GM12878 (cell line): Measurements from ENCODE around the gene KIF14. TPM values are rescaled to one million over a fixed set of nuclear protein-coding genes. Genes with fewer than 3 reads are reported as not detected.

Experiments used
- ATF2 ChIP-seq: IDR thresholded peaks from 2 replicates; pipeline ENCODE4 v1.6.1; 2012; ENCODE audit warnings: low read length, inconsistent platforms
- CUX1 ChIP-seq: IDR thresholded peaks from 2 replicates; pipeline ENCODE4 v1.6.1; 2012; ENCODE audit warnings: improper control_type of control experiment, low read depth, low read length; ENCODE audit not compliant: insufficient replicate concordance
- EED ChIP-seq: sonication (generic); IDR thresholded peaks from 2 replicates; pipeline ENCODE4 v1.6.1; 2016; ENCODE audit warnings: antibody characterized with exemption, low read depth
- FOXM1 ChIP-seq: IDR thresholded peaks from 2 replicates; pipeline ENCODE4 v1.6.1; 2012; ENCODE audit warnings: low read depth, mild to moderate bottlenecking, inconsistent platforms, low read length, moderate library complexity
- HDAC6 ChIP-seq: fragments of 200-600 bp; sonication (generic); IDR thresholded peaks from one replicate; pipeline ENCODE4 v1.8.0; 2017; ENCODE audit warnings: antibody characterized with exemption; ENCODE audit not compliant: unreplicated experiment
- IRF5 ChIP-seq: fragments of 450-650 bp; IDR thresholded peaks from 2 replicates; pipeline ENCODE4 v1.6.1; 2017; ENCODE audit warnings: borderline replicate concordance
- KLF5 ChIP-seq: fragments of 450-650 bp; IDR thresholded peaks from 2 replicates; pipeline ENCODE4 v1.6.1; 2014; ENCODE audit warnings: mild to moderate bottlenecking; ENCODE audit not compliant: partially characterized antibody
- MEF2A ChIP-seq: IDR thresholded peaks from 2 replicates; pipeline ENCODE4 v1.6.1; 2011; ENCODE audit warnings: low read depth, mild to moderate bottlenecking, low read length, moderate library complexity; ENCODE audit not compliant: insufficient read depth
- MYC ChIP-seq: IDR thresholded peaks from 2 replicates; pipeline ENCODE4 v1.6.1; 2011; ENCODE audit warnings: mild to moderate bottlenecking, low read length, moderate library complexity, inconsistent platforms; ENCODE audit not compliant: insufficient read depth, insufficient replicate concordance, insufficient read length, severe bottlenecking
- NKRF ChIP-seq: fragments of 450-650 bp; conservative IDR thresholded peaks from 2 replicates; pipeline ENCODE4 v1.6.1; 2017; ENCODE audit warnings: mild to moderate bottlenecking, moderate library complexity
- NR2C1 ChIP-seq: fragments of 450-650 bp; IDR thresholded peaks from 2 replicates; pipeline ENCODE4 v1.6.1; 2017; ENCODE audit warnings: antibody characterized with exemption, mild to moderate bottlenecking, moderate library complexity
- NR2C2 ChIP-seq: IDR thresholded peaks from 2 replicates; pipeline ENCODE4 v1.6.1; 2011; ENCODE audit warnings: borderline replicate concordance, low read depth; ENCODE audit not compliant: control insufficient read depth, insufficient read length
- POU2F2 ChIP-seq: IDR thresholded peaks from 3 replicates; pipeline ENCODE4 v1.6.1; 2011; ENCODE audit warnings: low read depth, mild to moderate bottlenecking, low read length, borderline replicate concordance
- SPI1 ChIP-seq: IDR thresholded peaks from 2 replicates; pipeline ENCODE4 v1.6.1; 2011; ENCODE audit warnings: low read depth, mild to moderate bottlenecking, low read length, moderate library complexity, borderline replicate concordance; ENCODE audit not compliant: insufficient read depth
- ZBTB40 ChIP-seq: fragments of 450-650 bp; IDR thresholded peaks from 2 replicates; pipeline ENCODE4 v1.6.1; 2016; ENCODE audit warnings: mild to moderate bottlenecking, moderate library complexity, borderline replicate concordance
- polyA plus RNA-seq, 11 experiments: library from polyadenylated mRNA; depleted of rRNA in 4 of 11; unstranded in 6 of 11; stranded (reverse) in 5 of 11; fragments of >200 nt; fragmentation: Nextera tagmentation in 4 of 11; fragmentation: Illumina TruSeq in 1 of 11; extraction: Ambion mirVana in 4 of 11; extraction: Trizol in 1 of 11; gene quantifications; 1 replicate in 1 of 11; 2 replicates in 10 of 11; pipeline versions ENCODE4 v1.2.1 to v1.2.3, GENCODE V29; 2011 to 2016; ENCODE audit warnings: inconsistent platforms in 2 of 11, missing spikeins in 2 of 11, low read depth in 1 of 11
- total RNA-seq, 4 experiments: library from RNA; depleted of rRNA in 3 of 4; stranded (reverse); fragments of >200 nt in 3 of 4; fragmentation: Illumina TruSeq in 1 of 4; extraction: Trizol in 1 of 4; gene quantifications; 2 replicates each; pipeline versions ENCODE4 v1.2.1 to v1.2.3, GENCODE V29; 2013 to 2021

The KIF14 gene
- total and polyA plus RNA-seq, 10 of the 15 experiments (the other 5 are each of a cell fraction or from before 2014, with no cell fraction given): 6.8 to 25.5 (median 14.4) TPM

GRCh38 chr1:200654660-200655059, 34.1 kb upstream of the KIF14 start (continued):
- TF ChIP-seq IRF5: no peak
- TF ChIP-seq NR2C1: no peak
- TF ChIP-seq MEF2A: 0 out of 2 replicates have a peak, but pooled peaks have one; percentile 8
- no peak for TF ChIP-seq MYC
- no peak for TF ChIP-seq ZBTB40
- peak; percentile 70 for TF ChIP-seq ATF2
- no peak for TF ChIP-seq HDAC6
- peak; percentile 65; the same call in 1 of the 2 replicates for TF ChIP-seq EED
- TF ChIP-seq NKRF: no peak
- peak; percentile 82; the same call in 1 of the 3 replicates for TF ChIP-seq POU2F2
- peak; percentile 37 for TF ChIP-seq CUX1
- TF ChIP-seq KLF5: no peak
- TF ChIP-seq NR2C2: no peak
- peak; percentile 51; the same call in 1 of the 2 replicates for TF ChIP-seq FOXM1
- TF ChIP-seq SPI1: peak; percentile 100
